Bronchus fibroblast of lung (primary cell): Measurements from ENCODE around the gene GABARAP. TPM values are rescaled to one million over a fixed set of nuclear protein-coding genes. Genes with fewer than 3 reads are reported as not detected.

Experiments
- total RNA-seq: library from RNA; depleted of rRNA; stranded (reverse); fragments of >200 nt; gene quantifications from 2 replicates; pipeline ENCODE4 v1.2.3, GENCODE V29; 2015

Gene GABARAP
- 213 and 286 TPM in 2 replicates for total RNA-seq

DNA sequence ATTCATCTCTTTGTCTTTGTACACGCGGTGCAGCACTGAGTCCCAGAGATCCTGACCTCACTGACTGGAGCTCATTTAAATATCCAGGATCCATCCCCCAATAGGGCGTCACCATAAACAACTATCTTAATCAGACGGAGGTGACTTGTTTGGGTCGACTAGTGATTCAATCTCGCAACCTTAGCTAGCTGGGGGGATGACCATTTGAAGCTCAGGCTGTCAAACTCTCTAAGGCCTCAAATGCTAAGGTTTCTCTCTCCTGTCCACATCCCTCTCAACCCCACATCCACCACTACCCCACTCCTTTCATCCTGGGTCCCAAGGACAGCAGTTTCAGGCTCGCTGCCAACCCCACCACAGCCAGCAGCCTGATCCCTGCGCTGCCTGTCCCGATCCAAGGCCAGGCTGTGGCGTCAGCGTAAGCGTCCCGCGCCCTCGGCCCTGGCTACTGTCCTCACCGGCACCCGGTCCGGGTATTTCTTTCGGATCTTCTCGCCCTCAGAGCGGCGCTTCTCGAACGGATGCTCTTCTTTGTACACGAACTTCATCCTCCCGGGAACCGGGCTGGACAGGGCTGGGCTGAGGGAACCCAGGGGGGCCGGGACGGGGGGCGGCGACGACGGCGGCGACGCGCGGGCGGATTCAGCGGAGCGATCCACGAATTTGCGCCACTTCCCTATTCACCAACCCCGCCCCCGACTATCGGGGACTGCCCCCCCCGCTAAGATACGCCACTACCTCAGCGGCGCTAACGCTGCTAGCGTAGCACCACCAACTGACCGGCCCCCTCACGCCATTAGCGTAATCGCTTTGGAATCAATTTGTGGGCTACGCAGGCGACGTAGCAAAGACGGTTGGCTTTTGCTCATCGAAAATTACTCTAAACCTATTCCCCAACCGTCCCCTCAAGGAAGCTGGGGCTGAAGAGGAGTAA, at the start of gene GABARAP:
TSS of gene GABARAP (minus strand) at position 667 of the 934 bp plus-strand sequence. CDS start at position 548, 119 bp downstream.

DNA sequence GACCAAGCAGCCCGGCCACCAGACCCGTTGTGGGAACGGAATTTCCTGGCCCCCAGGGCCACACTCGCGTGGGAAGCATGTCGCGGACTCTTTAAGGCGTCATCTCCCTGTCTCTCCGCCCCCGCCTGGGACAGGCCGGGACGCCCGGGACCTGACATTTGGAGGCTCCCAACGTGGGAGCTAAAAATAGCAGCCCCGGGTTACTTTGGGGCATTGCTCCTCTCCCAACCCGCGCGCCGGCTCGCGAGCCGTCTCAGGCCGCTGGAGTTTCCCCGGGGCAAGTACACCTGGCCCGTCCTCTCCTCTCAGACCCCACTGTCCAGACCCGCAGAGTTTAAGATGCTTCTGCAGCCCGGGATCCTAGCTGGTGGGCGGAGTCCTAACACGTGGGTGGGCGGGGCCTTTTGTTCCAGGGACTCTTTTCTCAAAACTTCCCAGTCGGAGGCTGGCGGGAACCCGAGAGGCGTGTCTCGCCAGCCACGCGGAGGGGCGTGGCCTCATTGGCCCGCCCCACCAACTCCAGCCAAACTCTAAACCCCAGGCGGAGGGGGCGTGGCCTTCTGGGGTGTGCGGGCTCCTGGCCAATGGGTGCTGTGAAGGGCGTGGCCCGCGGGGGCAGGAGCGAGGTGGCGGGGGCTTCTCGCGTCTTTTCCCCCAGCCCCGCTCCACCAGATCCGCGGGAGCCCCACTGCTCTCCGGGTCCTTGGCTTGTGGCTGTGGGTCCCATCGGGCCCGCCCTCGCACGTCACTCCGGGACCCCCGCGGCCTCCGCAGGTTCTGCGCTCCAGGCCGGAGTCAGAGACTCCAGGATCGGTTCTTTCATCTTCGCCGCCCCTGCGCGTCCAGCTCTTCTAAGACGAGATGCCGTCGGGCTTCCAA, 39.1 kb upstream of the GABARAP start, which contains the start of gene SLC2A4:
TSS of gene SLC2A4 (plus strand) at position 645 of the 879 bp plus-strand sequence. CDS start at position 862, 217 bp downstream.

DNA sequence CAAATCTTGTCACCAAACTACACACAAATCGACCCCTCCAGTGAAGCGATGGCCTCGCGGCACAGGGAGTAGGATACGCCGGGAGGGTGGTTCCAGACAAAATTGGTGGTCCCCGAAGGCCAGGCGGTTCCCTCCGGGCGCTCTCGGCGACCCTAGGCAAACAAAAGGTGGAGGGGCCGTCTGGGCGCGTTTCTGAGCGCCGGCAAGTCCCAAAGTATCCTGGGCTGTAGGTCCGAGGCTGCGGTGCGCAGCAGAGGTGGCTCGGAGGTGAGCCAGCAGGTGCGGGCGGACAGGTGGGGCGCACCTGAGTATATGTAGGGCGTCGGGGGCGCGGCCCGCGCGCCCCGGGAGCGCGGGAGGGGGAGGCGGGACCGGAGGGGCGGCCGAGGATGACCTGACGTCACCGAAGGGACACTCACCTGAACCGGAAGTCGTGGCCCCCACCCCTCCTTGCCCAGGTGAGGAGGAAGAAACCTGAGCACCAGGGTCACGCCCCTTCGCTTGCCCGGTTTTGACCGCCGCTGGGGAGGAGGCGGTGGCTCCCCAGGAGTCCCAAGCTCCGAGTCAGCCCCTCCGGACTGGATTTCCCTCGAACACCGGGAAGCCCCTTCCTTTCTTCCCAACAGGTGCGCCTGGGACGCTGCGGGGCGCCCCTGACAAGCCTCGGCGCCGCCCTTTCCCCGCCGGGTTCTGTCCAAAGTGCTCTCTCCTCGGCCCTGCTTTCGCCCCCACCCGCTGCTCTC, 20.1 kb upstream of the GABARAP start, which contains the start of gene CLDN7:
TSS of gene CLDN7 (minus strand) at position 287 of the 743 bp plus-strand sequence. CDS start 435 bp downstream, outside the sequence.

DNA sequence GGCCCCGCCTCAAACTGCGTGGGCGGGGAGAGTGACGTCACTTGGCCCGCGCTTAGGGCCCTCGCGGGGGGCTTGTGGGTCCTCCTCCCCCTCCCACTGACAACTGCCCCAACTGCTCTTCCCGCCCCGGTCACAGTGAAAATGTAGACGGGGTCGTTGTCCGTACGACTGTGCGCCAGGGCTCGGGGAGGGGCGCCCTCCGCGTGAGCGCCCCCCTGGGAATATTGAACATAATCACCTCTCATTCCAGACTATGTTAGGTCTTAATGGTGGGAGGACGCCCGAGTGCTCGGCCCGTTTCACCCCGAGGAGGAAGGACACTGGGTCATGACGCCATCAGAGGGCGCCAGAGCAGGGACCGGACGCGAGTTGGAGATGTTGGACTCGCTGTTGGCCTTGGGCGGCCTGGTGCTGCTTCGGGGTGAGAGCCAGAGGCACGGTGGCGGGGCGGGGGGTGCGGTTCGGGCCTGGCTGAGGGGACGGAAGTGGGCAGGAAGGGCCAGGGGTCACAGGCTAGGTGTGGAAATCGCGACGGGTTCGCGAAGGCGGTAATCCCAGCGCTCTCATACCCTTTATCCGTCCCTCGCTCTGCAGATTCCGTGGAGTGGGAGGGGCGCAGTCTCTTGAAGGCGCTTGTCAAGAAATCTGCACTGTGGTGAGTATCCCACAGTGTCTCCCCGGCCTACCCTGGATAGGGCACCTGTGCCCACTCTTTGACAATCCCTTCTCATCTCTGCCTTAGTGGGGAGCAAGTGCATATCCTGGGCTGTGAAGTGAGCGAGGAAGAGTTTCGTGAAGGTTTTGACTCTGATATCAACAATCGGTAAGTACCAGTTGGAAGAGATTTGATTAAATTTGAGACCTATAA, 10.2 kb upstream of the GABARAP start, which contains the start of gene ELP5:
TSS of gene ELP5 (plus strand) at position 40 of the 868 bp plus-strand sequence. CDS start at position 376, 336 bp downstream.

DNA sequence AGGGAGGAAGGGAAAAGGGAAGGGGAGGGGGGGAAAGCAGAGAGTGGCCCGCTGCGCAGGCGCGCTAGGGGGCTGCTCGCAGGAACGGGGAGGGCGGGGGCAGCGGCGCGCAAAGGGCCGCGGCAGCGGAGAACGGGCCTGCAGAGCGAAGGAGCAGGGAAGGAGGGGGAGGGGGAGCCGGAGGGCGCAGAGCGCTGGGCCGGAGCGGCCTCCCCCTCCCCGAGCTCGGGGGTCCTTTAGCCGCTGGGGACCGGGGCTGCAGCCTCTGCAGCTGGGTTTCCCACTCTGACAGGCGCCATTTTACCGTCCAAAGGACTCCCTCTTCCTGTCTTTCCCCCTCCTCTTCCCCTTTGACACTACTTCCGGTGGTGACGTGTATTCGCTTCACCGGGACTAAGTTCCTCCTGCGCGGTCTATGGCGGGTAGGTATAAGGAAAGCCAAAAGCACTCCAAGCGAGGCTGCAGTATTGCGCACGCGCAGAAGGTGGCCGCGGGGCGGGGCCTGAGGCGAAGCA, 9.5 kb upstream of the GABARAP start, which contains the start of gene CTDNEP1:
TSS of gene CTDNEP1 (minus strand) at position 74 of the 515 bp plus-strand sequence. CDS start 438 bp downstream, outside the sequence.

DNA sequence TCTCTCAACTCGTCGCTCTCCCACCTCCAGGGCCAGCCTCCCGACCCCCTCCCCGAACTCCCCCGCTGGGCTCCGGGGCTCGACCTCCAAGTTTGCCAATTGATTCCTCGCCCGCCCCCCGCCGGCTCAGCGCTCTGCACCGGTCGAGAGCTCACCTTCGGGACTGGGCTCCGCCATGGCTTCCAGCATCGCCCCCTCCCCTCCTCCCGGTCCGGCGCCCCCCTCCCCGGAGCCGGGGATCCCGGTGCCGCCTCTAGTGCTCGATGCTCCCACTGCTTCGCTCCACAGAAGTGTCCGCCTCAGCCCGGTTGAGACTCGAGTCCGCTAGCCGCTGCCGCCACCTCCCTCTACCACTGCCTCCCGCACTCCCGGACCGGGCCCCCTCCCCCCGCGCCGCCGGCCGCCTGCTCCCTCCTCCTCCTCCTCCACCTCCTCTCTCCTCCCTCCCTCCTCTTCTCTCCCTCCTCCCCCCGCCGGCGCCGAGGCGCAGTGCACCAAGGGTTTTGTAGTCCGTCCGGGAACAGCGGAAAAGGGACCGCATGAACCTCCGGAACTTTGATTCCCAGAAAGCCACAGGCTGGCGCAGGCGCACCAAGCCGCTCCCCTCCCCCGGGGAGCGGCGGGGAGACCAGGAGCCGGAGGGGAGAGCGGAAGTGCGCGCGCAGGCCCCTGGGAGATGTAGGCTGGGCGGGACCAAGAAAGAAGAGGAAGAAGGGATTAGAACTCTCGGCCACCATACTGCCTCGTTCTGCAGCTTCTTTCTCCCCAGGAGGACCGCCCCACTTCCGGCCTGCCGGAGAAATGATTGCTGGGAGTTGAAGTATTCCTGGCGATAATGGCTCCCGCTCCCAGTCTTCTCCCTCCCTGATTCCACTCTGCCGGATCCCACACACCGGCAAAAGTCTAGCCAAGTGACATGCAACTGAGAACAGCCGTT, 2.9 kb downstream of the GABARAP start, which contains the start of gene PHF23:
TSS of gene PHF23 (minus strand) at position 367 of the 937 bp plus-strand sequence. CDS start at position 189, 178 bp downstream.

DNA sequence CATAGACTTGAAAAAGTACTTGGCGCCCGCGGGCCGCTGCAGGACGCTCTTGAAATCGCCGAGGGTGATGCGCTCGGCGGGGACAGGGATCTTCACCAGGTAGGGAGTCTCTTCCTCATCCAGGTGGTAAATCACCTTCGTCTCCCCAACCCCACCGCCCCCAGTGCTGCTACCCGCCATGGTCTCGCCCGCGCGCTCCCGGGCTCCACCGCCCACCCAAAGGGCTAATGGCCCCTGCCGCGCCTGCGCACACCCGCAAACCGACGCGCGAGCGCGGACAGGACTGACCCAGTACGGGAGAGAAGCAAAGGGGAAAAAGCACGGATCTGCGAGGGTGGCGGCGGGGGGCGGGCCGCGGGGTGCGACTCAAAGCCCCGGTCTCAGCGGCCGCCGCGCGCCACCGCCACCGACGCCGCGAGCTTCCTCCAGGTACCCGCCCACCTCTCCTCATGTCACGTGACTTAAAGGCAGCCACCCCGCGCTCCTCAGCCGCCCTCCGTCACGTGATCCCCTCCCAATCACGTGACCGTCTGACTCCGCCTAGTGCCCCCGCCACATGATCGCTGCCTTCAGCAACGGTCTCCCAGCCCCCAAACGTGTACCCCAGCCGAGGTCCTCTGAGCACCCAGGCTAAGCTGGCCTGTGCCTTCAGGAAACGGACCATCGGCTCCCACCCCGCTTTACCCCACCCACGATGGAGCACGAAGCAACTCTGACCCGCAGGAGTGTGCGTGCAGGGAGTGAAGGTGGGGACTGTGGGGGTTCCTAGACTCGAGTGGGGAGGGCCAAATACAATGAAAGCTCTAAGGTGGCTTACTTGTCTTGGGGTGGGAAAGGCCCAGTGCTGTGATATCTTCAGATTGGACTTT, 7.9 kb downstream of the GABARAP start, which contains the start of gene DVL2:
TSS of gene DVL2 (minus strand) at position 435 of the 869 bp plus-strand sequence. CDS start at position 180, 255 bp downstream.

DNA sequence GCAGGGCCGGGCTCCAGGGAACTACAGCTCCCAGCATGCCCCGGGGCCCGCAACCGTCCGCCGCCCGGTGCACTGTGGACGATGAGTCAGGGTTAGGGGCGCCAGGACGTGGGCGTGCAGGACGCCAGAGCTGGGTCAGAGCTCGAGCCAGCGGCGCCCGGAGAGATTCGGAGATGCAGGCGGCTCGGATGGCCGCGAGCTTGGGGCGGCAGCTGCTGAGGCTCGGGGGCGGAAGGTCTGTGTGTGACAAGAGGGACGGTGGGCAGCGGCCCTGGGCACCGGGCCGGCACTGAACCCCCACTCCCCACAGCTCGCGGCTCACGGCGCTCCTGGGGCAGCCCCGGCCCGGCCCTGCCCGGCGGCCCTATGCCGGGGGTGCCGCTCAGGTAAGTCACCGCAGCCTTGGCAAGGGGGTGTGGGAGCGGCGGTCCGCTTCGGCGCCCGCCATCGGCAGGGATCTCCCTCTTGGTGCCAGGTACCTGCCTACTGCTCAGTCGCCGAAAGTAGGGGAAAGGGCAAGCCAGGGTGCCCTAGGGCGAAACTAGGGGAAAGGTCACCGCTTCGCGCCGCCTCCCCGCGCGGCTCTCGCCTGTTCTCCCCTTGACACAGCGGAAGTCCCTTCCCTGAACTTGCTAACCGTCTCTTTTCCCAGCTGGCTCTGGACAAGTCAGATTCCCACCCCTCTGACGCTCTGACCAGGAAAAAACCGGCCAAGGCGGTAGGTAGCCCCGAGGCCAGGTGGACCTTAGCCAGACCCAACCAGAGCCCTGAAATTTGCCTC, 22.2 kb downstream of the GABARAP start, which contains the start of the genes ACADVL and DLG4:
TSS of gene ACADVL (plus strand) at position 127 of the 781 bp plus-strand sequence. CDS start at position 174, 47 bp downstream.
TSS of gene DLG4 (minus strand) at position 25 of the 781 bp plus-strand sequence.

Other genes with a start within 250 kb of the GABARAP start
- gene ALOX12, start 246.4 kb downstream of the GABARAP start, total RNA-seq = under 0.01 and 0.50 TPM in 2 replicates
- 281 and 307 TPM in 2 replicates for gene RNASEK, start 229.8 kb downstream of the GABARAP start, total RNA-seq
- under 0.01 and 1.0 TPM in 2 replicates for gene BCL6B, start 219.4 kb downstream of the GABARAP start, total RNA-seq
- 1.2 and 2.1 TPM in 2 replicates for gene SLC16A13, start 206.4 kb downstream of the GABARAP start, total RNA-seq
- 0.15 TPM in 1 of 2 replicates, not detected in the other for gene SLC16A11, start 198.4 kb downstream of the GABARAP start, total RNA-seq
- gene CLEC10A, start 162.2 kb downstream of the GABARAP start, total RNA-seq = not detected in 2 replicates
- gene ASGR2, start 127.6 kb downstream of the GABARAP start, total RNA-seq = not detected in 2 replicates
- 0.34 and 1.2 TPM in 2 replicates for gene ASGR1, start 63.1 kb downstream of the GABARAP start, total RNA-seq
- 7.9 and 8.9 TPM in 2 replicates for gene DLG4, start 22.6 kb downstream of the GABARAP start, total RNA-seq
- gene ACADVL, start 22.5 kb downstream of the GABARAP start, total RNA-seq = 179 and 194 TPM in 2 replicates
- 57.5 and 65.3 TPM in 2 replicates for gene DVL2, start 7.9 kb downstream of the GABARAP start, total RNA-seq
- 41.5 and 42.4 TPM in 2 replicates for gene PHF23, start 3.0 kb downstream of the GABARAP start, total RNA-seq
- gene CTDNEP1, start 9.3 kb upstream of the GABARAP start, total RNA-seq = 58.0 and 67.5 TPM in 2 replicates
- 37.8 and 40.9 TPM in 2 replicates for gene ELP5, start 9.8 kb upstream of the GABARAP start, total RNA-seq
- gene CLDN7, start 20.0 kb upstream of the GABARAP start, total RNA-seq = 11.3 and 13.1 TPM in 2 replicates
- 0.15 and 1.0 TPM in 2 replicates for gene SLC2A4, start 39.3 kb upstream of the GABARAP start, total RNA-seq
- 0.34 TPM in 1 of 2 replicates, not detected in the other for gene YBX2, start 52.2 kb upstream of the GABARAP start, total RNA-seq
- gene EIF5A, start 65.2 kb upstream of the GABARAP start, total RNA-seq = 783 and 934 TPM in 2 replicates
- 70.6 and 96.3 TPM in 2 replicates for gene GPS2, start 72.9 kb upstream of the GABARAP start, total RNA-seq
- 9.9 and 12.2 TPM in 2 replicates for gene NEURL4, start 86.9 kb upstream of the GABARAP start, total RNA-seq
- 0.50 and 1.2 TPM in 2 replicates for gene ACAP1, start 94.1 kb upstream of the GABARAP start, total RNA-seq
- 7.6 and 7.9 TPM in 2 replicates for gene KCTD11, start 109.7 kb upstream of the GABARAP start, total RNA-seq
- 0.15 TPM in 1 of 2 replicates, not detected in the other for gene TMEM95, start 112.7 kb upstream of the GABARAP start, total RNA-seq
- gene TNK1, start 138.6 kb upstream of the GABARAP start, total RNA-seq = under 0.01 TPM in 1 of 2 replicates, not detected in the other
- gene PLSCR3, start 152.1 kb upstream of the GABARAP start, total RNA-seq = 43.9 and 45.8 TPM in 2 replicates
- 213 and 214 TPM in 2 replicates for gene TMEM256, start 161.6 kb upstream of the GABARAP start, total RNA-seq
- 9.1 and 10.3 TPM in 2 replicates for gene NLGN2, start 165.4 kb upstream of the GABARAP start, total RNA-seq
- gene SPEM1, start 177.9 kb upstream of the GABARAP start, total RNA-seq = not detected in 2 replicates
- not detected in 2 replicates for gene SPEM2, start 183.2 kb upstream of the GABARAP start, total RNA-seq
- not detected in 2 replicates for gene SPEM3, start 186.4 kb upstream of the GABARAP start, total RNA-seq
- gene TMEM102, start 193.0 kb upstream of the GABARAP start, total RNA-seq = 2.2 and 3.5 TPM in 2 replicates
- 0.30 TPM in 1 of 2 replicates, not detected in the other for gene FGF11, start 197.1 kb upstream of the GABARAP start, total RNA-seq
- 2.0 and 3.6 TPM in 2 replicates for gene CHRNB1, start 202.6 kb upstream of the GABARAP start, total RNA-seq
- gene ZBTB4, start 237.2 kb upstream of the GABARAP start, total RNA-seq = 15.3 and 16.6 TPM in 2 replicates
- not detected in 2 replicates for gene SLC35G6, start 239.0 kb upstream of the GABARAP start, total RNA-seq
- 21.5 and 22.1 TPM in 2 replicates for gene POLR2A, start 241.9 kb upstream of the GABARAP start, total RNA-seq